OCI-LY7 (cell line): ENCODE data around the gene MAP3K15.

Experiments
- CTCF ChIP-seq: fragments of 200-600 bp; sonication (generic); conservative IDR thresholded peaks from 2 replicates; pipeline ENCODE4 v1.5.1; 2014; ENCODE audit warnings: mild to moderate bottlenecking, antibody characterized with exemption, low read length, moderate library complexity, mixed read lengths
- EZH2phosphoT487 ChIP-seq: fragments of 200-600 bp; sonication (generic); IDR thresholded peaks from 2 replicates; pipeline ENCODE4 v1.6.1; 2018; ENCODE audit warnings: low read depth, borderline replicate concordance, mild to moderate bottlenecking, mixed run types, antibody characterized with exemption, low read length, moderate library complexity, mixed read lengths

- TF ChIP-seq EZH2phosphoT487, result no peak
- TF ChIP-seq CTCF, result no peak
These were observed 2.9 kb downstream of the MAP3K15 start for GRCh38 chrX:19512359-19512758.
